Liver (tissue), 3 donors: ENCODE results near the gene PDLIM3.

ENCODE experiments used
- ATF3 ChIP-seq: IDR thresholded peaks from 2 replicates; pipeline ENCODE4 v1.6.1; 2016; ENCODE audit warnings: antibody characterized with exemption
- CTCF ChIP-seq: fragments of 150-350 bp; IDR thresholded peaks from 2 replicates; pipeline ENCODE4 v1.5.1; 2017; ENCODE audit warnings: improper control_type of control experiment, low read depth, low read length; ENCODE audit not compliant: missing input control
- EGR1 ChIP-seq, 2 donors: IDR thresholded peaks; 2 replicates each; pipeline ENCODE4 v1.6.1; 2016 to 2018; ENCODE audit warnings: antibody characterized with exemption in 2 of 2, low read depth in 2 of 2
- FOXA2 ChIP-seq: IDR thresholded peaks from 2 replicates; pipeline ENCODE4 v1.6.1; 2016; ENCODE audit warnings: antibody characterized with exemption
- GABPA ChIP-seq, 2 donors: IDR thresholded peaks in 1 of 2; conservative IDR thresholded peaks in 1 of 2; 2 replicates each; pipeline ENCODE4 v1.6.1; 2016; ENCODE audit warnings: antibody characterized with exemption in 2 of 2, mild to moderate bottlenecking in 1 of 2, moderate library complexity in 1 of 2
- HNF4A ChIP-seq, 2 donors: conservative IDR thresholded peaks; 2 replicates each; pipeline ENCODE4 v1.6.1; 2016; ENCODE audit warnings: antibody characterized with exemption in 2 of 2, mild to moderate bottlenecking in 2 of 2
- JUND ChIP-seq, 2 donors: IDR thresholded peaks; 2 replicates each; pipeline ENCODE4 v1.6.1; 2016; ENCODE audit warnings: antibody characterized with exemption in 2 of 2
- NR2F2 ChIP-seq: IDR thresholded peaks from 2 replicates; pipeline ENCODE4 v1.6.1; 2016; ENCODE audit warnings: antibody characterized with exemption
- RAD21 ChIP-seq, 2 donors: IDR thresholded peaks; 2 replicates each; pipeline ENCODE4 v1.6.1; 2016; ENCODE audit warnings: antibody characterized with exemption in 2 of 2, mild to moderate bottlenecking in 2 of 2
- REST ChIP-seq: IDR thresholded peaks from 2 replicates; pipeline ENCODE4 v1.6.1; 2016; ENCODE audit warnings: antibody characterized with exemption, mild to moderate bottlenecking
- SP1 ChIP-seq: IDR thresholded peaks from 2 replicates; pipeline ENCODE4 v1.6.1; 2018; ENCODE audit warnings: antibody characterized with exemption, mild to moderate bottlenecking
- TAF1 ChIP-seq: conservative IDR thresholded peaks from 2 replicates; pipeline ENCODE4 v1.6.1; 2016; ENCODE audit warnings: antibody characterized with exemption, mild to moderate bottlenecking
- YY1 ChIP-seq: IDR thresholded peaks from 2 replicates; pipeline ENCODE4 v1.6.1; 2016; ENCODE audit warnings: antibody characterized with exemption, mild to moderate bottlenecking
- ZBTB33 ChIP-seq: IDR thresholded peaks from 2 replicates; pipeline ENCODE4 v1.6.1; 2016; ENCODE audit warnings: antibody characterized with exemption
- donor health status: healthy.
- donor health status: healthy.

GRCh38 chr4:185549095-185549639 lies 13.9 kb upstream of the PDLIM3 start:
- TF ChIP-seq CTCF, result no peak
- no peak for TF ChIP-seq SP1
- TF ChIP-seq GABPA (IDR thresholded peaks at IDR 0.05 in 1 of 2, conservative IDR thresholded peaks at IDR 0.05 in 1 of 2), result no peak
- TF ChIP-seq RAD21 (IDR thresholded peaks at IDR 0.05), result no peak
- TF ChIP-seq TAF1, result no peak
- no peak for TF ChIP-seq YY1
- no peak for TF ChIP-seq NR2F2
- no peak for TF ChIP-seq REST
- no peak for TF ChIP-seq HNF4A (conservative IDR thresholded peaks at IDR 0.05)
- no peak for TF ChIP-seq ATF3
- no peak for TF ChIP-seq ZBTB33
- no peak for TF ChIP-seq FOXA2
- TF ChIP-seq JUND (IDR thresholded peaks at IDR 0.05), result no peak
- no peak for TF ChIP-seq EGR1 (IDR thresholded peaks at IDR 0.05; ENCODE audit: low read depth in 2 of 2)
